Heart right ventricle (tissue), 16 donors: Measurements from ENCODE around the gene METTL22. TPM values are rescaled to one million over a fixed set of nuclear protein-coding genes. Genes with fewer than 3 reads are reported as not detected.
A peak's percentile ranks its signal among the peaks of the same experiment; 100 is the strongest.

ENCODE experiments used
- ATAC-seq, 8 donors: fragments of 200-7000 bp; cut with Tn5 transposase; one replicate each; pipeline ENCODE4 v1.9.1; 2020; ENCODE audit warnings: mild to moderate bottlenecking in 8 of 8, moderate library complexity in 8 of 8, moderate number of reproducible peaks in 1 of 8
- DNase-seq, 2 donors: peaks; one replicate each; pipeline ENCODE4 v3.0.0-alpha.2; 2020
- H3K27ac ChIP-seq, 10 donors: fragments of 200-600 bp; sonication (generic) in 2 of 10; one replicate each; pipeline versions ENCODE4 v1.5.0 to v1.8.0; 2020 to 2022; ENCODE audit warnings: mild to moderate bottlenecking in 3 of 10
- H3K27me3 ChIP-seq, 7 donors: fragments of 200-600 bp; one replicate each; pipeline ENCODE4 v1.8.0; 2021 to 2022; ENCODE audit warnings: mild to moderate bottlenecking in 2 of 7
- H3K36me3 ChIP-seq, 9 donors: fragments of 200-600 bp; sonication (generic) in 1 of 9; one replicate each; pipeline versions ENCODE4 v1.5.0 to v1.8.0; 2020 to 2022; ENCODE audit warnings: mild to moderate bottlenecking in 2 of 9
- H3K4me1 ChIP-seq, 9 donors: fragments of 200-600 bp; sonication (generic) in 1 of 9; one replicate each; pipeline versions ENCODE4 v1.5.0 to v1.8.0; 2020 to 2022; ENCODE audit warnings: mild to moderate bottlenecking in 4 of 9
- H3K4me3 ChIP-seq, 10 donors: fragments of 200-600 bp; sonication (generic) in 2 of 10; one replicate each; pipeline versions ENCODE4 v1.5.0 to v1.8.0; 2020 to 2022; ENCODE audit warnings: mild to moderate bottlenecking in 7 of 10, moderate library complexity in 2 of 10
- H3K9me3 ChIP-seq, 11 donors: fragments of 200-600 bp in 10 of 11; sonication (generic) in 2 of 11; one replicate each; pipeline versions ENCODE4 v1.5.0 to v1.8.0; 2013 to 2022; ENCODE audit warnings: mild to moderate bottlenecking in 2 of 11, control low read depth in 1 of 11, moderate library complexity in 1 of 11
- WGBS, 2 donors: extraction: QIAGEN DNeasy Blood & Tissue Kit; methylation state at CpG; one replicate each; pipeline ENCODE4 v1.1.7; 2013; ENCODE audit warnings: inconsistent platforms in 1 of 2; 5-methylcytosine and 5-hydroxymethylcytosine counted together
- intact Hi-C, 10 donors: fragments of 100-400 bp; cut with DNase I; formaldehyde crosslinking; loops; one replicate each; pipeline versions ENCODE4 v1.11.1 to v1.14.2; 2022
- polyA plus RNA-seq, 2 donors: library from polyadenylated mRNA; stranded (reverse); fragments of 200-250 nt; gene quantifications; one replicate each; pipeline ENCODE4 v1.2.3, GENCODE V29; 2013
- total RNA-seq, 10 donors: library from RNA; stranded (reverse); fragmentation: NEBNext Ultra II Directional in 3 of 10; extraction: Animal tissue kit (Norgen Biotek cat#: 25700) in 3 of 10; gene quantifications; one replicate each; pipeline versions ENCODE4 v1.2.1 to v1.2.4, GENCODE V29; 2021 to 2023
- TF ChIP-seq, protein P1 (sequence below), 9 donors: fragments of 200-600 bp; sonication (generic) in 2 of 9; IDR thresholded peaks; one replicate each; pipeline versions ENCODE4 v1.5.0 to v1.8.0; 2021 to 2022; ENCODE audit warnings: antibody characterized with exemption in 9 of 9, mild to moderate bottlenecking in 5 of 9, moderate library complexity in 1 of 9
- donor health status: Arrhythmogenic right ventricular cardiomyopathy.
- donor health status: ischemic (EF 13 %, LVEDD 7.1; RV severe dilation, severe dysfunction).
- donor health status: healthy with polysubstance abuse.
- donor health status: DM: no; HTN: yes; CAD: no.
- donor health status: DM: no; HTN: no; CAD: no.
- donor health status: ischemic (EF 25% LVEDD 6.9; RV normal size, moderate dysfunction).
- donor health status: ischemic (EF 25% LVEDD 5.7; RV mildly dilated, moderate dysfunction).
- donor health status: healthy.
- donor health status: DM: yes; HTN: yes; CAD: no.
- donor health status: Ischemic cardiomyopathy.
- donor health status: ischemic (EF 35%, LVEDD 5.7; RV mildly dilated, moderate dysfunction).
- donor health status: nonischemic (EF 11% LVEDD 7.7; RV severe dilation, severe dysfunction).
- donor health status: DM: yes; HTN: yes; CAD: no.
- donor health status: PGD.
- donor health status: ischemic (EF 29% LVEDD 5.4; RV normal size, mild dysfunction).
- donor health status: nonischemic (EF 23%, LVEDD 6.1; RV moderate dilation, normal function).

Gene METTL22
- total and polyA plus RNA-seq, 12 donors, result 23.5 to 64.5 (median 34.2) TPM

DNA sequence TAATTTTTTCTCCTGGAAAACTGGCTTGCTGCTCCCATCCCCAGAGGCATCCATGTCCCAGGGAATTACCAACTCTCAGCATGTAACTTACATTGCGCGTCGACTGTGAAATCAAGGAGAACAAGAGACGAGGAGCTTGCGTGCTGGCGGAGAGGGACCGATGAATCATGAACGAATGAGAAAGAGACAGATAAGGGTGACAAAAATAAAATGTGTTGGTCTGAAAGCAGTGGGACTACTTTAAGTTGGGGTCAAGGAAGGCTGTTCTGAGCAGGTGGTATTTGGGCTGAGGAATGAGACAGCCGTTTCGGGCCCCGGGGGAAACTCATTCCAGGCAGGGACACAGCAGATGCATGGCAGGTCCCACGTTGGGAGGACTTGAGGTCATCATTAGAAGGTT is 75.4 kb downstream of the METTL22 start:
- Histone ChIP-seq H3K4me1 (no peaks in the 10 kb centered on the region), H3K27me3 (no peaks in the 10 kb centered on the region), H3K4me3 (no peak overlapping the region), H3K36me3 (peaks cover 0 to 9% (median 0%) of the 10 kb centered on the region in 9 donors), H3K27ac (no peak overlapping the region), H3K9me3 (no peaks in the 10 kb centered on the region)
- DNase-seq, result no peak
- intact Hi-C loops, result no loop called here
- 73 to 76% methylated on average over 12 of the region's 12 CpGs for WGBS, 2 donors
- ATAC-seq, result peak in 1 of 8 donors; percentile 65
- TF ChIP-seq, protein P1, sequence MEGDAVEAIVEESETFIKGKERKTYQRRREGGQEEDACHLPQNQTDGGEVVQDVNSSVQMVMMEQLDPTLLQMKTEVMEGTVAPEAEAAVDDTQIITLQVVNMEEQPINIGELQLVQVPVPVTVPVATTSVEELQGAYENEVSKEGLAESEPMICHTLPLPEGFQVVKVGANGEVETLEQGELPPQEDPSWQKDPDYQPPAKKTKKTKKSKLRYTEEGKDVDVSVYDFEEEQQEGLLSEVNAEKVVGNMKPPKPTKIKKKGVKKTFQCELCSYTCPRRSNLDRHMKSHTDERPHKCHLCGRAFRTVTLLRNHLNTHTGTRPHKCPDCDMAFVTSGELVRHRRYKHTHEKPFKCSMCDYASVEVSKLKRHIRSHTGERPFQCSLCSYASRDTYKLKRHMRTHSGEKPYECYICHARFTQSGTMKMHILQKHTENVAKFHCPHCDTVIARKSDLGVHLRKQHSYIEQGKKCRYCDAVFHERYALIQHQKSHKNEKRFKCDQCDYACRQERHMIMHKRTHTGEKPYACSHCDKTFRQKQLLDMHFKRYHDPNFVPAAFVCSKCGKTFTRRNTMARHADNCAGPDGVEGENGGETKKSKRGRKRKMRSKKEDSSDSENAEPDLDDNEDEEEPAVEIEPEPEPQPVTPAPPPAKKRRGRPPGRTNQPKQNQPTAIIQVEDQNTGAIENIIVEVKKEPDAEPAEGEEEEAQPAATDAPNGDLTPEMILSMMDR (IDR thresholded peaks at IDR 0.05), result no peak

DNA sequence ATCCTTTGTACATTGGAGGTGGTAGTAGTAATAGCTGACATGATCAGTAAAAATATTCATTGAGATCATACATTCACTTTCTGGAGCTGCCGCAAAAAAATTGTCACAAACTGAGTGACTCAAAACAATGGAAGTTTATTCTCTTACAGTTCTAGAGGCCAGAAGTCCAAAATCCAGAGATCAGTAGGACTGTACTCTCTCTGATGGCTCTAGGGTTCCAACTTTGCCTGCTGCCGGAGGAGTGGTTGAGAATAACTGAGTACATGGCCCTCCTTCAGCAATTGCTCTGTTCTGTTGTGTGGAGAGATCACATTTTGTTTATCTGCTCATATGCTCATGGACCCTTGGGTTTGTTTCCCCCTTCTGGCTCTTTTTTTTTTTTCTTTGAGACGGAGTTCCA is 76.5 kb downstream of the METTL22 start:
- 29 to 32% methylated on average over 3 of the region's 3 CpGs for WGBS, 2 donors
- H3K27ac ChIP-seq, result no peak overlapping the region
- no peak overlapping the region for H3K4me3 ChIP-seq
- DNase-seq, result no peak
- intact Hi-C loops, result no loop called here
- TF ChIP-seq, protein P1 (IDR thresholded peaks at IDR 0.05), result no peak
- no peaks in the 10 kb centered on the region for H3K4me1 ChIP-seq
- ATAC-seq, result no peak
- H3K27me3 ChIP-seq, result no peaks in the 10 kb centered on the region
- H3K9me3 ChIP-seq, result no peaks in the 10 kb centered on the region
- H3K36me3 ChIP-seq, result peaks cover 0 to 9% (median 0%) of the 10 kb centered on the region in 9 donors

Other genes with a start within 250 kb of the METTL22 start
- gene TMEM114, start 31.2 kb upstream of the METTL22 start, total RNA-seq, result under 1 TPM in 2 of 10 donors, not detected in 8; 0.34 to 0.37 TPM
- not detected for gene TMEM114, start 31.2 kb upstream of the METTL22 start, polyA plus RNA-seq
- gene ABAT, start 52.9 kb downstream of the METTL22 start, total RNA-seq, result 10 to 100 TPM in 7 of 10 donors, 1 to 10 TPM in 3; 3.7 to 35.9 (median 17.7) TPM
- 10 to 100 TPM in 1 of 2 donors, 1 to 10 TPM in 1; 2.2 to 10.3 TPM for gene ABAT, start 52.9 kb downstream of the METTL22 start, polyA plus RNA-seq
- gene TMEM186, start 175.9 kb downstream of the METTL22 start, total RNA-seq, result 10 to 100 TPM in 9 of 10 donors, 1 to 10 TPM in 1; 9.5 to 15.1 (median 13.9) TPM
- 10 to 100 TPM in 1 of 2 donors, 1 to 10 TPM in 1; 7.5 to 15.0 TPM for gene TMEM186, start 175.9 kb downstream of the METTL22 start, polyA plus RNA-seq
- gene PMM2, start 176.1 kb downstream of the METTL22 start, total RNA-seq, result 10 to 100 TPM; 11.5 to 25.9 (median 13.9) TPM
- gene PMM2, start 176.1 kb downstream of the METTL22 start, polyA plus RNA-seq, result 10 to 100 TPM in 1 of 2 donors, 1 to 10 TPM in 1; 9.4 to 24.6 TPM
- gene CARHSP1, start 247.3 kb downstream of the METTL22 start, total RNA-seq, result 10 to 100 TPM; 12.7 to 35.7 (median 24.8) TPM
- gene CARHSP1, start 247.3 kb downstream of the METTL22 start, polyA plus RNA-seq, result 10 to 100 TPM; 40.8 to 76.3 TPM